HepG2 (cell line): ENCODE results near the gene NRG2. TPM values are rescaled to one million over a fixed set of nuclear protein-coding genes. Genes with fewer than 3 reads are reported as not detected.

Source experiments
- ATAC-seq: fragments of 200-7000 bp; cut with Tn5 transposase; 3 replicates; pipeline ENCODE4 v1.9.1; 2020; ENCODE audit warnings: mild to moderate bottlenecking, moderate library complexity
- BruUV-seq: library from RNA; stranded (reverse); fragments of 400-500 nt; replicated peaks from 2 replicates; lab custom pipeline; 2021; lab: Mats Ljungman, UMichigan
- CTCF ChIA-PET: fragments of 300-600 bp; formaldehyde crosslinking; extraction: SDS; loops from one replicate; lab custom pipeline; 2021; ENCODE audit warnings: low total read pairs, inconsistent platforms, low intra/inter-chr PET ratio; lab: Yijun Ruan, JAX
- POLR2A ChIA-PET: fragments of 350-600 bp; sonication (Branson Sonifier 250); formaldehyde crosslinking; loops from one replicate; lab custom pipeline; 2020; ENCODE audit warnings: antibody characterized with exemption, inconsistent platforms; lab: Yijun Ruan, JAX
- DNase-seq: peaks from one replicate; pipeline ENCODE4 v3.0.0-alpha.2; 2015; ENCODE audit warnings: low spot score
- FAIRE-seq: peaks from 3 replicates; lab custom pipeline; 2011; peaks lifted over from hg19 to GRCh38; lab: Jason Lieb, UNC
- H2AFZ ChIP-seq: one replicate; pipeline ENCODE4 v1.6.1; 2011; ENCODE audit warnings: low read length, inconsistent platforms
- H3K27ac ChIP-seq: fragments of 300-600 bp; 3 replicates; pipeline ENCODE4 v1.8.0; 2011; ENCODE audit warnings: mixed run types, mild to moderate bottlenecking, mixed read lengths, low read length, inconsistent platforms; ENCODE audit not compliant: insufficient read depth; ENCODE audit errors: extremely low read length
- H3K27me3 ChIP-seq, 2 experiments: fragments of 200-600 bp in 1 of 2; 2 replicates in 1 of 2; 3 replicates in 1 of 2; pipeline versions ENCODE4 v1.6.0 to v1.8.0; 2011; ENCODE audit warnings: low read length in 2 of 2, mild to moderate bottlenecking in 2 of 2, moderate library complexity in 2 of 2, inconsistent platforms in 1 of 2; ENCODE audit not compliant: insufficient read depth in 2 of 2, control insufficient read depth in 1 of 2
- H3K36me3 ChIP-seq, 2 experiments: fragments of 200-600 bp in 1 of 2; replicated peaks in 1 of 2; 2 replicates in 1 of 2; 3 replicates in 1 of 2; pipeline versions ENCODE4 v1.5.1 to v1.8.0; 2011; ENCODE audit warnings: low read length in 2 of 2, inconsistent platforms in 1 of 2; ENCODE audit not compliant: insufficient read depth in 2 of 2, control insufficient read depth in 1 of 2
- H3K4me1 ChIP-seq: 2 replicates; pipeline ENCODE4 v1.5.1; 2012; ENCODE audit warnings: low read length, inconsistent platforms; ENCODE audit not compliant: insufficient read depth
- H3K4me2 ChIP-seq: 2 replicates; pipeline ENCODE4 v1.6.0; 2011; ENCODE audit warnings: low read depth, low read length, inconsistent platforms
- H3K4me3 ChIP-seq, 3 experiments: fragments of 200-600 bp in 1 of 3; sonication (generic), shearing (Covaris generic) in 1 of 3; replicated peaks in 1 of 3; 2 replicates each; pipeline ENCODE4 v1.5.1; 2011 to 2016; ENCODE audit warnings: low read length in 3 of 3, inconsistent platforms in 2 of 3, low read depth in 2 of 3, mild to moderate bottlenecking in 2 of 3, control low read depth in 1 of 3, mixed read lengths in 1 of 3; ENCODE audit not compliant: insufficient read depth in 1 of 3
- H3K79me2 ChIP-seq: one replicate; pipeline ENCODE4 v1.6.1; 2011; ENCODE audit warnings: low read length, inconsistent platforms; ENCODE audit not compliant: insufficient read depth
- H3K9ac ChIP-seq: 2 replicates; pipeline ENCODE4 v1.6.0; 2011; ENCODE audit warnings: mild to moderate bottlenecking, low read depth, low read length, inconsistent platforms; ENCODE audit not compliant: insufficient read depth
- H3K9me3 ChIP-seq: 2 replicates; pipeline ENCODE4 v1.5.1; 2012; ENCODE audit warnings: mild to moderate bottlenecking, low read length
- H4K20me1 ChIP-seq: 2 replicates; pipeline ENCODE4 v1.6.0; 2011; ENCODE audit warnings: inconsistent platforms, mild to moderate bottlenecking, low read length, moderate library complexity; ENCODE audit not compliant: insufficient read depth
- ADNP ChIP-seq: sonication (generic); formaldehyde crosslinking; IDR thresholded peaks from 2 replicates; pipeline ENCODE4 v1.4.0; 2020; ENCODE audit warnings: missing genetic modification reagents
- HDAC2 ChIP-seq: sonication (generic); formaldehyde crosslinking; IDR thresholded peaks from 2 replicates; pipeline ENCODE4 v1.4.0; 2020; ENCODE audit warnings: missing genetic modification reagents
- HIVEP1 ChIP-seq: sonication (generic); formaldehyde crosslinking; IDR thresholded peaks from 2 replicates; pipeline ENCODE4 v1.4.0; 2020; ENCODE audit warnings: mild to moderate bottlenecking, missing genetic modification reagents
- HOXA5 ChIP-seq: sonication (generic); formaldehyde crosslinking; IDR thresholded peaks from 2 replicates; pipeline ENCODE4 v1.4.0; 2020; ENCODE audit warnings: missing genetic modification reagents
- IRX3 ChIP-seq: sonication (generic); formaldehyde crosslinking; IDR thresholded peaks from 2 replicates; pipeline ENCODE4 v1.8.1; 2023; ENCODE audit warnings: mild to moderate bottlenecking, low read depth, missing genetic modification reagents, borderline replicate concordance
- NONO ChIP-seq, 2 experiments: fragments of 450-650 bp in 1 of 2; sonication (generic) in 1 of 2; formaldehyde crosslinking in 1 of 2; IDR thresholded peaks in 1 of 2; conservative IDR thresholded peaks in 1 of 2; 2 replicates each; pipeline versions ENCODE4 v1.6.1 to v1.8.0; 2017 to 2022; ENCODE audit warnings: mild to moderate bottlenecking in 1 of 2, missing genetic modification reagents in 1 of 2, moderate library complexity in 1 of 2
- PAX8 ChIP-seq: sonication (generic); formaldehyde crosslinking; IDR thresholded peaks from 2 replicates; pipeline ENCODE4 v1.8.0; 2022; ENCODE audit warnings: mild to moderate bottlenecking, missing genetic modification reagents, borderline replicate concordance
- SALL2 ChIP-seq: sonication (generic); formaldehyde crosslinking; IDR thresholded peaks from 2 replicates; pipeline ENCODE4 v1.8.1; 2023; ENCODE audit warnings: mild to moderate bottlenecking, missing genetic modification reagents, inconsistent platforms
- ZNF383 ChIP-seq: sonication (generic); formaldehyde crosslinking; IDR thresholded peaks from 2 replicates; pipeline ENCODE4 v1.4.0; 2020; ENCODE audit warnings: missing genetic modification reagents, mild to moderate bottlenecking, borderline replicate concordance
- ZNF768 ChIP-seq: sonication (generic); formaldehyde crosslinking; IDR thresholded peaks from 2 replicates; pipeline ENCODE4 v1.4.0; 2020; ENCODE audit warnings: missing genetic modification reagents
- WGBS: methylation state at CpG from one replicate; pipeline ENCODE4 v1.1.6; 2017; ENCODE audit warnings: low lambda C conversion rate; 5-methylcytosine and 5-hydroxymethylcytosine counted together
- in situ Hi-C: cut with HindIII; loops from 2 replicates; pipeline ENCODE4 v1.10.0; 2017; ENCODE audit warnings: low pct_unique_long_range_greater_than_20kb; ENCODE audit not compliant: extremely low pct_ligation_motif_present
- intact Hi-C: fragments of 100-400 bp; cut with micrococcal nuclease; formaldehyde crosslinking; loops from one replicate; pipeline ENCODE4 v1.10.0; 2022; ENCODE audit not compliant: unreplicated experiment
- polyA plus RNA-seq, 8 experiments: library from polyadenylated mRNA; depleted of rRNA in 3 of 8; stranded (reverse) in 7 of 8; unstranded in 1 of 8; fragments of >200 nt; fragmentation: Illumina TruSeq in 4 of 8; extraction: Trizol in 4 of 8; gene quantifications; 2 replicates each; pipeline versions ENCODE4 v1.2.1 to v1.2.3, GENCODE V29; 2011 to 2016; ENCODE audit warnings: low read depth in 4 of 8, missing spikeins in 1 of 8, mixed read lengths in 1 of 8; ENCODE audit not compliant: insufficient read depth in 1 of 8
- total RNA-seq, 5 experiments: library from RNA; depleted of rRNA; stranded (reverse); fragments of >200 nt; fragmentation: Illumina TruSeq; extraction: Trizol; gene quantifications; 2 replicates each; pipeline ENCODE4 v1.2.3, GENCODE V29; 2016; ENCODE audit warnings: low read depth in 1 of 5
- TF ChIP-seq, protein P1 (sequence below): sonication (generic); formaldehyde crosslinking; IDR thresholded peaks from 2 replicates; pipeline ENCODE4 v1.5.0; 2020; ENCODE audit warnings: mild to moderate bottlenecking, missing genetic modification reagents, moderate library complexity
- TF ChIP-seq, protein P2 (sequence below): sonication (generic); formaldehyde crosslinking; IDR thresholded peaks from 2 replicates; pipeline ENCODE4 v1.8.0; 2022; ENCODE audit warnings: mild to moderate bottlenecking, missing genetic modification reagents

Gene NRG2
- total and polyA plus RNA-seq, 2 of the 13 experiments (the other 11 are each of a cell fraction or from before 2014, with no cell fraction given) = not detected

DNA sequence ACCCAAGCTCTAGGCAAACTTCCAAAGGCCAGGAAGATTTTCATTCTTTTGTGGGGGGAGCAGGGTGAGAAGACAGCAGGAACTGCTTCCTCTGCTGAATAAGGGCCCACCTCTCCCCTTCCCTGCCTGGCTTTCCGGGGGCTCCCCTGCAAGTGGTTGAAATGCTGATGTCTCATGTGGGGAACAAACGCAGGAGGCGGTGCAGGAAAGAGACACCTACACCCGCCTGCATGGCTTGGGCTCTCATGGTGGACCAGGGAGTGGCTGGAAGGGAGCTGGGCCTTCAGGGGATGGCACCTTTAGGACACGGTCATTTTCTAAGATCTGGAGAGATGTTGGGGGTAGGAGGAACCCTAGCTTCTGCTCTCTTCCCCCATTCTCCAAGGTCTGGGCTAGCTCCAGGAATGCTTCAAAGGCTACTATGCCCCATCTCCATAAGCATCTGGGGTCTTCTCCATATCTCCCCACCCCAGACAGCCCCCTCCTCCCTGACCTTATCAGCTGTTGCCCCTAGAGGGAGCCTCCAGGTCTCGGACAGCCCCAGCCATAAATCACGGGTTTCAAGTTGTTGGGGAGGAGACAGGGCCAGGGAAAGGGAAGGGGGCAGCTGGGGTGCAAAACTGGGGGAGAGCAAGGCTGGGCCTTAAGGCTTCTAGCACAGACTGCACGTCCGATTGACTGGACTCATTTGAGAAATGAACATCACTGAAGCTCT lies 170.9 kb downstream of the NRG2 start:
- intact Hi-C loops = no loop called here
- POLR2A ChIA-PET = no interaction called here
- no peaks in the 10 kb centered on the region for H3K36me3 ChIP-seq
- peaks cover 5 to 43% of the 10 kb centered on the region in 2 experiments; a peak in 4 of 5 replicates for H3K27me3 ChIP-seq
- FAIRE-seq = no peak
- H3K79me2 ChIP-seq = no peaks in the 10 kb centered on the region
- peak; percentile 60 for ATAC-seq
- TF ChIP-seq, protein P1, sequence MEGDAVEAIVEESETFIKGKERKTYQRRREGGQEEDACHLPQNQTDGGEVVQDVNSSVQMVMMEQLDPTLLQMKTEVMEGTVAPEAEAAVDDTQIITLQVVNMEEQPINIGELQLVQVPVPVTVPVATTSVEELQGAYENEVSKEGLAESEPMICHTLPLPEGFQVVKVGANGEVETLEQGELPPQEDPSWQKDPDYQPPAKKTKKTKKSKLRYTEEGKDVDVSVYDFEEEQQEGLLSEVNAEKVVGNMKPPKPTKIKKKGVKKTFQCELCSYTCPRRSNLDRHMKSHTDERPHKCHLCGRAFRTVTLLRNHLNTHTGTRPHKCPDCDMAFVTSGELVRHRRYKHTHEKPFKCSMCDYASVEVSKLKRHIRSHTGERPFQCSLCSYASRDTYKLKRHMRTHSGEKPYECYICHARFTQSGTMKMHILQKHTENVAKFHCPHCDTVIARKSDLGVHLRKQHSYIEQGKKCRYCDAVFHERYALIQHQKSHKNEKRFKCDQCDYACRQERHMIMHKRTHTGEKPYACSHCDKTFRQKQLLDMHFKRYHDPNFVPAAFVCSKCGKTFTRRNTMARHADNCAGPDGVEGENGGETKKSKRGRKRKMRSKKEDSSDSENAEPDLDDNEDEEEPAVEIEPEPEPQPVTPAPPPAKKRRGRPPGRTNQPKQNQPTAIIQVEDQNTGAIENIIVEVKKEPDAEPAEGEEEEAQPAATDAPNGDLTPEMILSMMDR (CRISPR knock-in tag) = peak; percentile 18; the same call in 1 of the 2 replicates
- no peak for TF ChIP-seq SALL2
- CTCF ChIA-PET = interaction anchor here (0.5 kb wide), 1 partner anchor 285 kb away, joined by 3 read pairs; no protein-coding TSS in a partner anchor
- no peak overlapping the region for H3K9ac ChIP-seq
- no peaks in the 10 kb centered on the region for H4K20me1 ChIP-seq
- H3K4me2 ChIP-seq = no peak overlapping the region
- 17% methylated on average over 9 of the region's 9 CpGs for WGBS
- in situ Hi-C loops = no loop called here
- no peak for DNase-seq
- no peaks in the 10 kb centered on the region for H3K4me1 ChIP-seq
- H3K4me3 ChIP-seq = no peak overlapping the region
- no TSS peak for BruUV-seq
- no peak overlapping the region for H3K27ac ChIP-seq
- no peak overlapping the region for H2AFZ ChIP-seq
- no peaks in the 10 kb centered on the region for H3K9me3 ChIP-seq

DNA sequence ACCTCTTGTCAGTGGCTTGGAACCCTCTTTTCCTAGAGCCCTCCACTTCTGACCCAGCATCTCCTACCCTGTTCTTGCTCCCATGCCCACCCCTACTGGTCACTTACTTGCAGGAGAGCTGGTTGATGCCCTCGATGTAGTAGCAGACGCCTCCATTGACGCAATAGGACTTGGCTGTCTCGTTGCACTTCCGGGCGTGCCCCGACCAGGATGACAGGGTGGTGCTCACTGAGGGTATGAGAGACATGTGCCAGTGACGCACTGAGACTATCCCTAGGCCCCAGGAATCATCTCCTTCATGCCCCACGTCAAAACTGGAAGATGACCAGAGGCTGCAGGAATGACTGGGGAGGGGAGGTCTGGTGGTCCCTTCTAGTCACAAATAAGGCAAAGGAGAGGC lies 171.5 kb downstream of the NRG2 start:
- ChIA-PET CTCF (no interaction called here), POLR2A (no interaction called here)
- H2AFZ ChIP-seq = no peak overlapping the region
- no peaks in the 10 kb centered on the region for H3K79me2 ChIP-seq
- H3K36me3 ChIP-seq = no peaks in the 10 kb centered on the region
- no peak overlapping the region for H3K4me2 ChIP-seq
- H3K9me3 ChIP-seq = no peaks in the 10 kb centered on the region
- 8% methylated on average over 9 of the region's 9 CpGs for WGBS
- H4K20me1 ChIP-seq = no peaks in the 10 kb centered on the region
- no peak overlapping the region for H3K9ac ChIP-seq
- no peak for TF ChIP-seq IRX3 (CRISPR knock-in tag)
- TF ChIP-seq ZNF383 (CRISPR knock-in tag) = no peak
- no peak for TF ChIP-seq ZNF768
- TF ChIP-seq ADNP (CRISPR knock-in tag) = no peak
- TF ChIP-seq, protein P2, sequence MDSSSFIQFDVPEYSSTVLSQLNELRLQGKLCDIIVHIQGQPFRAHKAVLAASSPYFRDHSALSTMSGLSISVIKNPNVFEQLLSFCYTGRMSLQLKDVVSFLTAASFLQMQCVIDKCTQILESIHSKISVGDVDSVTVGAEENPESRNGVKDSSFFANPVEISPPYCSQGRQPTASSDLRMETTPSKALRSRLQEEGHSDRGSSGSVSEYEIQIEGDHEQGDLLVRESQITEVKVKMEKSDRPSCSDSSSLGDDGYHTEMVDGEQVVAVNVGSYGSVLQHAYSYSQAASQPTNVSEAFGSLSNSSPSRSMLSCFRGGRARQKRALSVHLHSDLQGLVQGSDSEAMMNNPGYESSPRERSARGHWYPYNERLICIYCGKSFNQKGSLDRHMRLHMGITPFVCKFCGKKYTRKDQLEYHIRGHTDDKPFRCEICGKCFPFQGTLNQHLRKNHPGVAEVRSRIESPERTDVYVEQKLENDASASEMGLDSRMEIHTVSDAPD (CRISPR knock-in tag) = no peak
- TF ChIP-seq PAX8 (CRISPR knock-in tag) = no peak
- no peak for TF ChIP-seq HOXA5
- no peak for TF ChIP-seq NONO (IDR thresholded peaks at IDR 0.05)
- TF ChIP-seq NONO (CRISPR knock-in tag; conservative IDR thresholded peaks at IDR 0.05) = no peak
- no peak for TF ChIP-seq HIVEP1
- TF ChIP-seq HDAC2 = no peak
- ATAC-seq = no peak
- intact Hi-C loops = no loop called here
- no peak overlapping the region for H3K4me3 ChIP-seq
- H3K4me1 ChIP-seq = no peaks in the 10 kb centered on the region
- H3K27ac ChIP-seq = no peak overlapping the region
- FAIRE-seq = no peak
- in situ Hi-C loops = no loop called here
- BruUV-seq = no TSS peak
- no peak for DNase-seq
- peaks cover 3 to 38% of the 10 kb centered on the region in 2 experiments; a peak in 3 of 5 replicates for H3K27me3 ChIP-seq
